OCI-LY7 (cell line): Measurements from ENCODE around the gene GSKIP.

ENCODE experiments used
- EZH2phosphoT487 ChIP-seq: fragments of 200-600 bp; sonication (generic); IDR thresholded peaks from 2 replicates; pipeline ENCODE4 v1.6.1; 2018; ENCODE audit warnings: low read depth, borderline replicate concordance, mild to moderate bottlenecking, mixed run types, antibody characterized with exemption, low read length, moderate library complexity, mixed read lengths
- TF ChIP-seq, protein P1 (sequence below): fragments of 200-600 bp; sonication (generic); conservative IDR thresholded peaks from 2 replicates; pipeline ENCODE4 v1.5.1; 2014; ENCODE audit warnings: mild to moderate bottlenecking, antibody characterized with exemption, low read length, moderate library complexity, mixed read lengths

DNA sequence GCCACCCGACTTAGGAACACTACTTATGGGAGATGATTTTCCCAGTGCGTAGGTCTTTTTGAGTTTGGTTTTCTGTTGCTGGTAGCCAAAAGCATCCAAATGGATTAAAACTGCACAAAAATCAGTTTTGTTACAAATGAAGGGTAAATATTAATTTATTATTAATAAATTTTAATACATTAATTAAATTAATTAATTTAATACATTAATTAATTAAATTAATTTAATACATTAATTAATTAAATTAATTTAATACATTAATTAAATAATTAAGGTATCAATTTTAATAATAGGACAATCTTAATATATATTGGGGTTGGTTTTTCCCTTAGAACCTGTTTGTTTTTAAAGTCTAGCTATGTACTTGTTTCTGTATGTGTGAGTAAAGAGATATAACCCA is 52.2 kb downstream of the GSKIP start:
- TF ChIP-seq, protein P1, sequence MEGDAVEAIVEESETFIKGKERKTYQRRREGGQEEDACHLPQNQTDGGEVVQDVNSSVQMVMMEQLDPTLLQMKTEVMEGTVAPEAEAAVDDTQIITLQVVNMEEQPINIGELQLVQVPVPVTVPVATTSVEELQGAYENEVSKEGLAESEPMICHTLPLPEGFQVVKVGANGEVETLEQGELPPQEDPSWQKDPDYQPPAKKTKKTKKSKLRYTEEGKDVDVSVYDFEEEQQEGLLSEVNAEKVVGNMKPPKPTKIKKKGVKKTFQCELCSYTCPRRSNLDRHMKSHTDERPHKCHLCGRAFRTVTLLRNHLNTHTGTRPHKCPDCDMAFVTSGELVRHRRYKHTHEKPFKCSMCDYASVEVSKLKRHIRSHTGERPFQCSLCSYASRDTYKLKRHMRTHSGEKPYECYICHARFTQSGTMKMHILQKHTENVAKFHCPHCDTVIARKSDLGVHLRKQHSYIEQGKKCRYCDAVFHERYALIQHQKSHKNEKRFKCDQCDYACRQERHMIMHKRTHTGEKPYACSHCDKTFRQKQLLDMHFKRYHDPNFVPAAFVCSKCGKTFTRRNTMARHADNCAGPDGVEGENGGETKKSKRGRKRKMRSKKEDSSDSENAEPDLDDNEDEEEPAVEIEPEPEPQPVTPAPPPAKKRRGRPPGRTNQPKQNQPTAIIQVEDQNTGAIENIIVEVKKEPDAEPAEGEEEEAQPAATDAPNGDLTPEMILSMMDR: no peak
- no peak for TF ChIP-seq EZH2phosphoT487
